ENCODE results near the gene BLNK.

DNA sequence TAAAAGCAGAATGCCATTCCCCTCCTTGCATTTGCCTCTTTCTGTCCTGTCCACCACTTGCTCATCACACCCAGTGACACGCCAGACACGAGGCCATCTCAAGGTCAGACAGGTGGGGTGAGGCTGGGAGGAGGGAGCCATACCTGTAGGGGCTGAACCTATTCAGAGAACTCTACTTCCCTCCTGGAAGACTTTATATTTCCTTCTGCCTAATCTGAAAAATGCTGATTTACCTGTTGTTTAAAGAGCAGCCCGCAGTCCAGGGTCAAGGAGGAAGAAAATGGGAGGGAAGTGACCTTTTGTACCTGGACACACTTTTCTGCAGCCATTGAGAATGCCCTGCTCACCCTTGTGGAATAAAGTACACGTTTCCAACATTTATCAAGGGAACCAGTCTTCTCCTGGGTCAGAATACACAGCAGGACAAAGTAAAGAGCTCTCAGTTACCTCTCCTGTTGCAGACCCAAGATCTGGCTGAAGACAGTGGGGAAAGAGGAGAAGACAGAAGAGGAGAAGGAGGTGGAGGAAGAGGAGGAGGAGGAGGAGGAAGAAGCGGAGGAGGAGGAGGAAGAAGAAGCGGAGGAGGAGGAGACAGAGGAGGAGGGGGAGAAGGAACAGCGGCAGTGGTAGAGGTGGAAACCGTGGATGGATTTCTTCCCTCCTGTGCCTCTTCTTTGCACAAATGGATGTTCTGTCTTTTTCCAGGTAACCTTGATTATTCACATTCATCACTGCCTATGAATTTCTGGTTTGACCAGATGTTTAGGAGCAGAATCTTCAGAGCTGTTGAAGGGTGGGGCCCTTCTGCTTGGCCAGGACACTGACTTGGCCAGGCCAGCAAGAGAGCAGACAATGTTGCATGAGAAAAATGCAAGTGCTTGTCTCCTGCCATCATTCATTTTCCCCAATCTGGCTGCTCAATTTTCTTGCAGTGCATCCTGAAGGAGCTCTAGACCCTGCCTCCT is 1.2 kb upstream of the BLNK start:
- TF ChIP-seq USF2 (IDR thresholded peaks at IDR 0.05) (no peak), EP300 (IDR thresholded peaks at IDR 0.05) (no peak), POLR2AphosphoS2 (conservative IDR thresholded peaks at IDR 0.05; ENCODE audit: low read length) (no peak), SREBF2 (IDR thresholded peaks at IDR 0.05) (no peak), POLR2A (IDR thresholded peaks at IDR 0.05; ENCODE audit: low read length) (no peak)
- TF ChIP-seq, protein P1, sequence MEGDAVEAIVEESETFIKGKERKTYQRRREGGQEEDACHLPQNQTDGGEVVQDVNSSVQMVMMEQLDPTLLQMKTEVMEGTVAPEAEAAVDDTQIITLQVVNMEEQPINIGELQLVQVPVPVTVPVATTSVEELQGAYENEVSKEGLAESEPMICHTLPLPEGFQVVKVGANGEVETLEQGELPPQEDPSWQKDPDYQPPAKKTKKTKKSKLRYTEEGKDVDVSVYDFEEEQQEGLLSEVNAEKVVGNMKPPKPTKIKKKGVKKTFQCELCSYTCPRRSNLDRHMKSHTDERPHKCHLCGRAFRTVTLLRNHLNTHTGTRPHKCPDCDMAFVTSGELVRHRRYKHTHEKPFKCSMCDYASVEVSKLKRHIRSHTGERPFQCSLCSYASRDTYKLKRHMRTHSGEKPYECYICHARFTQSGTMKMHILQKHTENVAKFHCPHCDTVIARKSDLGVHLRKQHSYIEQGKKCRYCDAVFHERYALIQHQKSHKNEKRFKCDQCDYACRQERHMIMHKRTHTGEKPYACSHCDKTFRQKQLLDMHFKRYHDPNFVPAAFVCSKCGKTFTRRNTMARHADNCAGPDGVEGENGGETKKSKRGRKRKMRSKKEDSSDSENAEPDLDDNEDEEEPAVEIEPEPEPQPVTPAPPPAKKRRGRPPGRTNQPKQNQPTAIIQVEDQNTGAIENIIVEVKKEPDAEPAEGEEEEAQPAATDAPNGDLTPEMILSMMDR (IDR thresholded peaks at IDR 0.05): no peak
- TF ChIP-seq, protein P2, sequence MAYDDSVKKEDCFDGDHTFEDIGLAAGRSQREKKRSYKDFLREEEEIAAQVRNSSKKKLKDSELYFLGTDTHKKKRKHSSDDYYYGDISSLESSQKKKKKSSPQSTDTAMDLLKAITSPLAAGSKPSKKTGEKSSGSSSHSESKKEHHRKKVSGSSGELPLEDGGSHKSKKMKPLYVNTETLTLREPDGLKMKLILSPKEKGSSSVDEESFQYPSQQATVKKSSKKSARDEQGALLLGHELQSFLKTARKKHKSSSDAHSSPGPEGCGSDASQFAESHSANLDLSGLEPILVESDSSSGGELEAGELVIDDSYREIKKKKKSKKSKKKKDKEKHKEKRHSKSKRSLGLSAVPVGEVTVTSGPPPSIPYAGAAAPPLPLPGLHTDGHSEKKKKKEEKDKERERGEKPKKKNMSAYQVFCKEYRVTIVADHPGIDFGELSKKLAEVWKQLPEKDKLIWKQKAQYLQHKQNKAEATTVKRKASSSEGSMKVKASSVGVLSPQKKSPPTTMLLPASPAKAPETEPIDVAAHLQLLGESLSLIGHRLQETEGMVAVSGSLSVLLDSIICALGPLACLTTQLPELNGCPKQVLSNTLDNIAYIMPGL (CRISPR knock-in tag; IDR thresholded peaks at IDR 0.05; ENCODE audit: borderline replicate concordance): no peak
